ENCODE results near the gene COL4A3. TPM values are rescaled to one million over a fixed set of nuclear protein-coding genes. Genes with fewer than 3 reads are reported as not detected.

COL4A3 gene
- total RNA-seq, 4 donors from 2014 or later: 0.41 to 20.9 (median 5.1) TPM; not detected in 1

- in situ Hi-C loops (cut with MboI; ENCODE audit: low pct_ligation_motif_present in 1 of 4, low pct_unique_long_range_greater_than_20kb in 1 of 4, low sequenced_read_pairs in 3 of 4): no loop called here
- Histone ChIP-seq H3K36me3 (no peaks in the 10 kb centered on the region), H3K27me3 (no peaks in the 10 kb centered on the region), H3K9me3 (no peaks in the 10 kb centered on the region), H3K4me3 (no peak overlapping the region), H3K4me1 (peaks cover 0 to 10% (median 2%) of the 10 kb centered on the region in 4 donors), H3K27ac (no peak overlapping the region)
- intact Hi-C loops (cut with DNase I; ENCODE audit: low total_unique reads): no loop called here
- WGBS, 2 donors (ENCODE audit: low coverage in 1 of 2): 100% methylated on average over 2 of the region's 2 CpGs; no CpG with 5 or more reads in 1 of the 2 donors
- DNase-seq: no peak
- TF ChIP-seq POLR2A (IDR thresholded peaks at IDR 0.05) (no peak), CTCF (IDR thresholded peaks at IDR 0.05) (no peak), POLR2AphosphoS5 (IDR thresholded peaks at IDR 0.05) (no peak), EP300 (IDR thresholded peaks at IDR 0.05; ENCODE audit: low read depth) (no peak)
These were observed 12.2 kb upstream of the COL4A3 start for GRCh38 chr2:227152093-227152766.

- no peaks in the 10 kb centered on the region for H3K27me3 ChIP-seq
- H3K9me3 ChIP-seq: no peaks in the 10 kb centered on the region
- intact Hi-C loops (cut with DNase I; ENCODE audit: low total_unique reads) (no loop called here), in situ Hi-C loops (cut with MboI; ENCODE audit: low pct_ligation_motif_present in 1 of 4, low pct_unique_long_range_greater_than_20kb in 1 of 4, low sequenced_read_pairs in 3 of 4) (no loop called here)
- 78% methylated on average over 4 of the region's 4 CpGs; no CpG with 5 or more reads in 1 of the 2 donors for WGBS, 2 donors (ENCODE audit: low coverage in 1 of 2)
- no peak overlapping the region for H3K4me3 ChIP-seq
- TF ChIP-seq EP300 (IDR thresholded peaks at IDR 0.05; ENCODE audit: low read depth) (no peak), CTCF (IDR thresholded peaks at IDR 0.05) (no peak), POLR2AphosphoS5 (IDR thresholded peaks at IDR 0.05) (no peak), POLR2A (IDR thresholded peaks at IDR 0.05) (no peak)
- no peak for DNase-seq
- no peaks in the 10 kb centered on the region for H3K36me3 ChIP-seq
- H3K27ac ChIP-seq: peak overlapping the region in 1 of 4 donors; percentile 46
- peaks cover 0 to 10% (median 2%) of the 10 kb centered on the region in 4 donors for H3K4me1 ChIP-seq
These were observed 11.1 kb upstream of the COL4A3 start for GRCh38 chr2:227153307-227153706.

GRCh38 chr2:227153758-227154486 is 10.5 kb upstream of the COL4A3 start:
- no peaks in the 10 kb centered on the region for H3K9me3 ChIP-seq
- 63 to 74% methylated on average over 3 to 4 of the region's 4 CpGs for WGBS, 2 donors (ENCODE audit: low coverage in 1 of 2)
- no peaks in the 10 kb centered on the region for H3K27me3 ChIP-seq
- peaks cover 0 to 10% (median 2%) of the 10 kb centered on the region in 4 donors for H3K4me1 ChIP-seq
- no peak for TF ChIP-seq EP300 (IDR thresholded peaks at IDR 0.05; ENCODE audit: low read depth)
- TF ChIP-seq POLR2A (IDR thresholded peaks at IDR 0.05): no peak
- peak in 1 of 3 donors; percentile 22 for TF ChIP-seq POLR2AphosphoS5 (IDR thresholded peaks at IDR 0.05)
- no peak for TF ChIP-seq CTCF (IDR thresholded peaks at IDR 0.05)
- in situ Hi-C loops (cut with MboI; ENCODE audit: low pct_ligation_motif_present in 1 of 4, low pct_unique_long_range_greater_than_20kb in 1 of 4, low sequenced_read_pairs in 3 of 4): no loop called here
- no peaks in the 10 kb centered on the region for H3K36me3 ChIP-seq
- peak; percentile 13 for DNase-seq
- H3K4me3 ChIP-seq: no peak overlapping the region
- intact Hi-C loops (cut with DNase I; ENCODE audit: low total_unique reads): no loop called here
- H3K27ac ChIP-seq: peak overlapping the region in 1 of 4 donors; percentile 46

- no peak for TF ChIP-seq CTCF (IDR thresholded peaks at IDR 0.05)
- no peak for TF ChIP-seq POLR2A (IDR thresholded peaks at IDR 0.05)
- TF ChIP-seq EP300 (IDR thresholded peaks at IDR 0.05; ENCODE audit: low read depth): no peak
- no peak for TF ChIP-seq POLR2AphosphoS5 (IDR thresholded peaks at IDR 0.05)
- Histone ChIP-seq H3K4me3 (no peak overlapping the region), H3K4me1 (peaks cover 0 to 10% (median 2%) of the 10 kb centered on the region in 4 donors), H3K9me3 (no peaks in the 10 kb centered on the region), H3K27ac (no peak overlapping the region), H3K36me3 (no peaks in the 10 kb centered on the region), H3K27me3 (no peaks in the 10 kb centered on the region)
- in situ Hi-C loops (cut with MboI; ENCODE audit: low pct_ligation_motif_present in 1 of 4, low pct_unique_long_range_greater_than_20kb in 1 of 4, low sequenced_read_pairs in 3 of 4): no loop called here
- DNase-seq: no peak
- WGBS, 2 donors (ENCODE audit: low coverage in 1 of 2): 82 to 89% methylated on average over 4 to 6 of the region's 6 CpGs
- intact Hi-C loops (cut with DNase I; ENCODE audit: low total_unique reads): no loop called here
These were observed 9.2 kb upstream of the COL4A3 start for GRCh38 chr2:227154986-227155774.
